MM.1S (cell line): ENCODE results near the gene XAGE3.
"Not testable (repeated sequence)": the region's sequence is repeated elsewhere in the genome, so short reads cannot be mapped to it uniquely, and the experiment has no call there.

ENCODE experiments used
- DNase-seq: peaks from one replicate; pipeline ENCODE4 v3.0.0-alpha.2; 2015
- H2AFZ ChIP-seq: fragments of 300-600 bp; sonication (generic); 2 replicates; pipeline ENCODE4 v1.6.0; 2016; ENCODE audit warnings: antibody characterized with exemption, low read length
- H3F3A ChIP-seq: fragments of 300-600 bp; sonication (generic); 2 replicates; pipeline ENCODE4 v1.6.1; 2016; ENCODE audit warnings: mild to moderate bottlenecking, antibody characterized with exemption, low read length, moderate library complexity, mixed read lengths; ENCODE audit not compliant: insufficient read depth
- H3K27ac ChIP-seq: fragments of 300-600 bp; sonication (generic); 2 replicates; pipeline ENCODE4 v1.5.1; 2016; ENCODE audit warnings: mild to moderate bottlenecking, low read length
- H3K27me3 ChIP-seq: fragments of 300-600 bp; sonication (generic); replicated peaks from 2 replicates; pipeline ENCODE4 v1.6.0; 2016; ENCODE audit warnings: low read length; ENCODE audit not compliant: insufficient read depth
- H3K36me3 ChIP-seq: fragments of 300-600 bp; sonication (generic); replicated peaks from 2 replicates; pipeline ENCODE4 v1.6.1; 2016; ENCODE audit warnings: mild to moderate bottlenecking, low read length, mixed read lengths; ENCODE audit not compliant: insufficient read depth
- H3K4me1 ChIP-seq: fragments of 300-600 bp; sonication (generic); 2 replicates; pipeline ENCODE4 v1.6.1; 2016; ENCODE audit warnings: low read length, mixed read lengths
- H3K4me2 ChIP-seq: fragments of 300-600 bp; sonication (generic); 2 replicates; pipeline ENCODE4 v1.6.0; 2016; ENCODE audit warnings: low read depth, low read length
- H3K4me3 ChIP-seq: fragments of 300-600 bp; sonication (generic); 2 replicates; pipeline ENCODE4 v1.5.1; 2016; ENCODE audit warnings: low read length, mixed read lengths
- H3K79me2 ChIP-seq: fragments of 300-600 bp; sonication (generic); 2 replicates; pipeline ENCODE4 v1.6.1; 2016; ENCODE audit warnings: mixed run types, low read length, mixed read lengths
- H3K9ac ChIP-seq: fragments of 300-600 bp; sonication (generic); 2 replicates; pipeline ENCODE4 v1.6.1; 2016; ENCODE audit warnings: low read length, mixed read lengths
- H3K9me2 ChIP-seq: fragments of 300-600 bp; sonication (generic); replicated peaks from 2 replicates; pipeline ENCODE4 v1.6.1; 2016; ENCODE audit warnings: mild to moderate bottlenecking, low read length, mixed read lengths; ENCODE audit not compliant: insufficient read depth
- H3K9me3 ChIP-seq: fragments of 300-600 bp; sonication (generic); replicated peaks from 2 replicates; pipeline ENCODE4 v1.6.1; 2016; ENCODE audit warnings: mild to moderate bottlenecking, low read length, mixed read lengths; ENCODE audit not compliant: insufficient read depth
- H4K20me1 ChIP-seq: fragments of 300-600 bp; sonication (generic); 2 replicates; pipeline ENCODE4 v1.6.1; 2016; ENCODE audit warnings: mild to moderate bottlenecking, low read length, moderate library complexity, mixed read lengths; ENCODE audit not compliant: insufficient read depth

Gene XAGE3

GRCh38 chrX:52905531-52905930, 37.6 kb upstream of the XAGE3 start:
- not testable (repeated sequence) for DNase-seq, H3K4me3 ChIP-seq, H3K9ac ChIP-seq, H2AFZ ChIP-seq, H3K9me3 ChIP-seq, H3K9me2 ChIP-seq, H3K79me2 ChIP-seq, H4K20me1 ChIP-seq, H3K27me3 ChIP-seq, H3K27ac ChIP-seq, H3K4me1 ChIP-seq, H3F3A ChIP-seq, H3K4me2 ChIP-seq, H3K36me3 ChIP-seq

- H3F3A ChIP-seq, H3K4me2 ChIP-seq, DNase-seq, H3K9me2 ChIP-seq, H3K4me3 ChIP-seq, H3K9me3 ChIP-seq, H3K9ac ChIP-seq, H3K79me2 ChIP-seq, H4K20me1 ChIP-seq, H3K4me1 ChIP-seq, H2AFZ ChIP-seq, H3K27me3 ChIP-seq, H3K36me3 ChIP-seq, H3K27ac ChIP-seq: not testable (repeated sequence)
Measured at GRCh38 chrX:52896855-52897709, 29.2 kb upstream of the XAGE3 start, which contains the start of gene FAM156B. Gene FAM156B (plus strand): TSS chrX:52897330. CDS start chrX:52907226, 9,896 bp downstream.

- not testable (repeated sequence) for H3K9me2 ChIP-seq, H3K9ac ChIP-seq, H2AFZ ChIP-seq, H3K4me2 ChIP-seq, H3K4me3 ChIP-seq, H3K79me2 ChIP-seq, DNase-seq, H3K27ac ChIP-seq, H3K36me3 ChIP-seq, H3F3A ChIP-seq, H3K4me1 ChIP-seq, H4K20me1 ChIP-seq, H3K27me3 ChIP-seq, H3K9me3 ChIP-seq
Measured at GRCh38 chrX:52896438-52896837, 28.6 kb upstream of the XAGE3 start.

GRCh38 chrX:52888090-52888489, 20.2 kb upstream of the XAGE3 start:
- not testable (repeated sequence) for H3K36me3 ChIP-seq, H3K27ac ChIP-seq, H3F3A ChIP-seq, H3K9me2 ChIP-seq, H3K79me2 ChIP-seq, H2AFZ ChIP-seq, H3K9ac ChIP-seq, H4K20me1 ChIP-seq, H3K9me3 ChIP-seq, H3K4me3 ChIP-seq, H3K4me2 ChIP-seq, H3K4me1 ChIP-seq, H3K27me3 ChIP-seq, DNase-seq

DNA sequence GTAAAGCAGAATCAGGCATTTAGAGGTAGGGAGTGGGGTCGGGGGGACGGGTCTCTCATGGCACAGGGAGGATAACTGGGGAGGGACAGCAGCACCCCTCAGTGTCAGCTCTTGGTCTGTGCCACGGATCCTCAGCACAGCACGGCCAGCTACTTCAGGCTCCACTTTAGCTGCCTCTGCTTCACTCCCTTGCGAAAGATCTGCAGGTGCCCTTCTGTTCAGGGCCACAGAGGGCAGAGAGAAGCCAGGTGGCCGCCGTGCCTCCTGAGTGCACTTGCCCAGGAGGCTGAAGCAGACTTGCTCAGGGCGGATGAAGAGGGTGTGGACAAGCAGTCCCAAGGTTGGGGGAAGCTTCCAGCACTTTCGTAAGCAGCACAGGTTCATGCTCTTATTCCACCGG, 19.6 kb upstream of the XAGE3 start:
- H3K4me2 ChIP-seq, DNase-seq, H3K9me2 ChIP-seq, H3K27me3 ChIP-seq, H3K4me3 ChIP-seq, H3K4me1 ChIP-seq, H3K79me2 ChIP-seq, H3K27ac ChIP-seq, H3K36me3 ChIP-seq, H3K9ac ChIP-seq, H4K20me1 ChIP-seq, H2AFZ ChIP-seq, H3K9me3 ChIP-seq, H3F3A ChIP-seq: not testable (repeated sequence)

DNA sequence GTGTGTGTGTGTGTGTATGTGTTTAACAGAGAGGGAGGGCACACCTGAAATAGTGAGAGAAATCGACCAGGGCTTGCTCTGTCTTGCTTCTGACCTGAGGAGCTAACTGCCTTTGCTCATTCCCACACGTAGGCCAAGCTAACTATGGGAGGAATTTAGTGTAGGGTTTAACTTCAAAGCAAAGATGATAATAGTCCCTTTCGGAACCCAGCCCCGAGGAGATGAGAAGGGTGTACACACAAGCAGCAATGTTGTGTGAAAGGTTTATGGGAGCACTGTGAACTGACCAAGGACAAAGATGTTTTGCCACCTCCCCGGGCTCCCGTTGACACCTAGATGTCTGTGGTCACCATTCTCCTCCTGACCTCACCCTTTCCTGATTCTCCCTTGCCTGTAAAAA, 8.5 kb upstream of the XAGE3 start:
- H3K9ac ChIP-seq, H3K4me2 ChIP-seq, H3K4me1 ChIP-seq, H3F3A ChIP-seq, H3K79me2 ChIP-seq, DNase-seq, H3K36me3 ChIP-seq, H3K9me3 ChIP-seq, H2AFZ ChIP-seq, H3K27me3 ChIP-seq, H3K4me3 ChIP-seq, H4K20me1 ChIP-seq, H3K9me2 ChIP-seq, H3K27ac ChIP-seq: not testable (repeated sequence)

GRCh38 chrX:52875436-52875835, 7.6 kb upstream of the XAGE3 start:
- H3K9me3 ChIP-seq, H2AFZ ChIP-seq, H3K79me2 ChIP-seq: not testable (repeated sequence)

More at GRCh38 chrX:52875436-52875835, 7.6 kb upstream of the XAGE3 start:
- H3K27me3 ChIP-seq, H3K9me2 ChIP-seq, H3K27ac ChIP-seq, DNase-seq, H3F3A ChIP-seq, H3K4me1 ChIP-seq, H4K20me1 ChIP-seq, H3K36me3 ChIP-seq, H3K4me2 ChIP-seq, H3K4me3 ChIP-seq, H3K9ac ChIP-seq: not testable (repeated sequence)
